Brain microvascular endothelial cell (primary cell): ENCODE results near the gene SEMA3A.

ENCODE experiments used
- DNase-seq: peaks from one replicate; pipeline ENCODE4 v3.0.0-alpha.2; 2020
- H3K27ac ChIP-seq: fragments of 250-450 bp; sonication (Bioruptor Pico); 2 replicates; pipeline ENCODE4 v1.5.1; 2020; ENCODE audit warnings: mild to moderate bottlenecking, moderate library complexity
- H3K27me3 ChIP-seq: fragments of 250-450 bp; sonication (Bioruptor Pico); replicated peaks from 2 replicates; pipeline ENCODE4 v1.5.1; 2020; ENCODE audit warnings: mild to moderate bottlenecking
- H3K36me3 ChIP-seq: fragments of 250-450 bp; sonication (Bioruptor Pico); replicated peaks from 2 replicates; pipeline ENCODE4 v1.5.1; 2020; ENCODE audit warnings: mild to moderate bottlenecking
- H3K4me3 ChIP-seq: 2 replicates; pipeline ENCODE4 v1.5.1; 2011; ENCODE audit warnings: low read depth, mild to moderate bottlenecking, control low read depth, low read length, moderate library complexity
- CTCF ChIP-seq: IDR thresholded peaks from 2 replicates; pipeline ENCODE4 v1.5.1; 2011; ENCODE audit warnings: low read depth, mild to moderate bottlenecking, moderate library complexity, low read length, control low read depth, inconsistent platforms; ENCODE audit errors: missing control alignments
- in situ Hi-C: cut with HindIII; loops from 2 replicates; pipeline ENCODE4 v1.10.0; 2017; ENCODE audit warnings: low sequenced_read_pairs, low pct_ligation_motif_present

The SEMA3A gene

GRCh38 chr7:84188786-84189405, 5.7 kb downstream of the SEMA3A start:
- no peak overlapping the region for H3K27ac ChIP-seq
- H3K4me3 ChIP-seq, result no peak overlapping the region
- H3K36me3 ChIP-seq, result no peaks in the 10 kb centered on the region
- peak; percentile 49 for TF ChIP-seq CTCF
- H3K27me3 ChIP-seq, result no peaks in the 10 kb centered on the region
- in situ Hi-C loops, result no loop called here
- DNase-seq, result no peak

- no peak for DNase-seq
- in situ Hi-C loops, result no loop called here
- H3K27ac ChIP-seq, result peak overlapping the region; percentile 4
- H3K27me3 ChIP-seq, result no peaks in the 10 kb centered on the region
- no peak for TF ChIP-seq CTCF
- no peaks in the 10 kb centered on the region for H3K36me3 ChIP-seq
- H3K4me3 ChIP-seq, result no peak overlapping the region
Observed at GRCh38 chr7:84187813-84188510, 6.6 kb downstream of the SEMA3A start.

GRCh38 chr7:84187087-84187805, 7.3 kb downstream of the SEMA3A start:
- in situ Hi-C loops, result no loop called here

GRCh38 chr7:84183741-84184140, 10.8 kb downstream of the SEMA3A start:
- H3K4me3 ChIP-seq, result no peak overlapping the region
- TF ChIP-seq CTCF, result no peak
- H3K36me3 ChIP-seq, result no peaks in the 10 kb centered on the region
- H3K27ac ChIP-seq, result no peak overlapping the region
- no peaks in the 10 kb centered on the region for H3K27me3 ChIP-seq
- in situ Hi-C loops, result no loop called here
- DNase-seq, result no peak

More at GRCh38 chr7:84187087-84187805, 7.3 kb downstream of the SEMA3A start:
- H3K36me3 ChIP-seq, result no peaks in the 10 kb centered on the region
- no peaks in the 10 kb centered on the region for H3K27me3 ChIP-seq
- DNase-seq, result no peak
- no peak overlapping the region for H3K4me3 ChIP-seq
- TF ChIP-seq CTCF, result no peak
- peak overlapping the region; percentile 3 for H3K27ac ChIP-seq

GRCh38 chr7:84182301-84182700, 12.3 kb downstream of the SEMA3A start:
- Histone ChIP-seq H3K36me3 (no peaks in the 10 kb centered on the region), H3K27me3 (no peaks in the 10 kb centered on the region), H3K27ac (no peak overlapping the region), H3K4me3 (no peak overlapping the region)
- no peak for TF ChIP-seq CTCF
- DNase-seq, result no peak
- in situ Hi-C loops, result no loop called here
